RCC 7860 (cell line): ENCODE results near the gene FBRSL1.
"Not testable (repeated sequence)": the region's sequence is repeated elsewhere in the genome, so short reads cannot be mapped to it uniquely, and the experiment has no call there.

Experiments
- DNase-seq: peaks from one replicate; pipeline ENCODE4 v3.0.0-alpha.2; 2015; ENCODE audit warnings: low spot score
- FAIRE-seq: peaks from 2 replicates; lab custom pipeline; 2012; peaks lifted over from hg19 to GRCh38; lab: Jason Lieb, UNC

The FBRSL1 gene

DNA sequence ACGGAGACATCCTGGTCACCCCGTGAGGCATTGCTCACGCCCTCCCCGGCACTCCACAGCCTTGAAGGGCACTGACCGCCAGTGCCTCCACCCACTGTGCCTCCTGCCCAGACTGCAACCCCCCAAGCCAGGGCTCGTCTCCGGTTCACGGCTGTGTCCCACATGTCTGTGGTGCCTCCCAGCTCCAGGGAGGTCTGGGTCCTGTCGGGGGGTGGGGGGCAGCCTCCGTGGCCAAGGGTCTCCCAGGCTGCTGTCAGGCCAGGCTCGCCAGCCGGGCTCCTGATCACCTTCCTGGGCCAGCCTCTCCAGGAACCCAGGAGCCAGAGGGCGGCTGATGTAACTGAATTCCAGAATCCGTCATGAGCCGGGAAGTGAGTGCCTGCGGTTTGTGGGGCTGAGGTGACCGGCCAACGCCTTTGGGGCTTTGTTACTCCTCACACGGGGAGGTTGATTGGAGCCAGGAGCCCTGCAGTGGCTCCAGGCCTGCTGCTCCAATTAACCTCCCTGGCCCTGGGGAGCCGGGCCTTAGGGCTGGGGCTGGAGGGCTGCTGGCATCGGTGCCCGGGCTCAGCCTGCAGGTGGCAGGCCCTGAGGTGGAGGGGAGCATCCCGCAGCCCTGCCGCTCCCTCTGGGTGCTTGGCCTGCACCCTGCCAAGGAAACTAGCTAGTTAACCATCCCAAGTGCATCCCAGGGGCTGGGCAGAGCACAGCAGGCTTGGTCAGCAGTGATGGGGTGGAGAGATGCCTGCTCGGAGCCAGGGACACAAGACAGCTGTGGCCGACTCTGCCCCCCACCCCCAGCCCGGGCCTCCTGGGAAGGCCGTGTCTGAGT is 36.4 kb upstream of the FBRSL1 start:
- no peak for FAIRE-seq
- DNase-seq: peak; percentile 53

DNA sequence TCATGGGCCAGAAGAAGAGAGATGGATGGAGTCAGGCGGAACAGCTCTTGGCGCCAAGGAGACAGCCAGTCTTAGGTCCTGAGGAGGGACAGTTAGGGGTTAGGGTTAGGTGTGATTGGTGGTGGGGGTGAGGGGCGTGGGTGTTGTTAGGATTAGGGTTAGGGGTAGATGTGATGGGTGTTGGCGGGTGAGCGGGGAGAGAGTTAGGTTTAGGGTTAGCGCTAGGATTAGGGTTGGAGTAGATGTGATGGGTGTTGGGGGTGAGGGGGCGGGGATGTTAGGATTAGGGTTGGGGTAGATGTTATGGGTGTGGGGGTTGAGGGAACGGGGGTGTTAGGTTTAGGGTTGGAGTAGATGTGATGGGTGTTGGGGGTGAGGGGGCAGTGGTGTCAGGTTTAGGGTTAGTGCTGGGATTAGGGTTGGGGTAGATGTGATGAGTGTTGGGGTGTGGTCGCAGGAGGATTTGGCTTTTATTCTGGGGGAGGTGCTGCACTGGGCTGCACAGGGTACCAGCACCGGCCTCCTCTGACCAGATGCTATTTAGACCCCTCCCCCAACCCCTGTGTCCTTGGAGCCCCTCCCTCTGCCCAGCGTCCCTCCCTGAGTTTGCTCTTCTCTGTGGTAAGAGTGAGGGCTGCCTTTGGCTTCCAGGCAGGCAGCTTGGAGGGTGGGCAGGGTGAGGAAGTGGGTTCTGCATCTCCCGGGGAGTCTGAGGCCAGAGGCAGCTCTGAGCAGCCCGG is 35.6 kb upstream of the FBRSL1 start:
- DNase-seq (no peak), FAIRE-seq (no peak)

DNA sequence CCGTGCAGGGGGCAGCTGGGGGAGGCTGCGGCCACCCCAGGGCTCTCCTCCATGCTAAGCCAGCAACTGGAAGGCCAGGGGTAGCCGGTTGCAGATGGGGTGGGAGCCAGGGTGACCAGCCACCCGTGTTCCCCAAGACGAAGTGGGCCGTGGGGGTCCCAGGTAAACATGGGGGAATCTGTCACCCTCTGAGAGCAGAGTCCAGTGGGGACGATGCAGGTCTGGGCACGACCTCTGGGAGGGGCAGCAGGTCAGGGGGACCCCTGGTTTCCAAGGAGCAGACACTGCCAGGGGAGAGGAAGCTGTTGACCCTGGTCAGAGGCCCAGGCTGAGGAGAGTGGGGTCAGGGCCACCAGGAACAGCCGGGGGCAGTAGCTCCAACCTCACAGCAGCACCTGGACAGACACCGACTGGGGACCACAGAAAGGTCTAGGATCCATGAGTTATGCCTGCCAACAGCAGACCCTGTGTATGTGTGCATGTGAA is 35.0 kb upstream of the FBRSL1 start:
- DNase-seq (no peak), FAIRE-seq (no peak)

- FAIRE-seq: no peak
These were observed 34.4 kb upstream of the FBRSL1 start for GRCh38 chr12:132455565-132455964.

DNA sequence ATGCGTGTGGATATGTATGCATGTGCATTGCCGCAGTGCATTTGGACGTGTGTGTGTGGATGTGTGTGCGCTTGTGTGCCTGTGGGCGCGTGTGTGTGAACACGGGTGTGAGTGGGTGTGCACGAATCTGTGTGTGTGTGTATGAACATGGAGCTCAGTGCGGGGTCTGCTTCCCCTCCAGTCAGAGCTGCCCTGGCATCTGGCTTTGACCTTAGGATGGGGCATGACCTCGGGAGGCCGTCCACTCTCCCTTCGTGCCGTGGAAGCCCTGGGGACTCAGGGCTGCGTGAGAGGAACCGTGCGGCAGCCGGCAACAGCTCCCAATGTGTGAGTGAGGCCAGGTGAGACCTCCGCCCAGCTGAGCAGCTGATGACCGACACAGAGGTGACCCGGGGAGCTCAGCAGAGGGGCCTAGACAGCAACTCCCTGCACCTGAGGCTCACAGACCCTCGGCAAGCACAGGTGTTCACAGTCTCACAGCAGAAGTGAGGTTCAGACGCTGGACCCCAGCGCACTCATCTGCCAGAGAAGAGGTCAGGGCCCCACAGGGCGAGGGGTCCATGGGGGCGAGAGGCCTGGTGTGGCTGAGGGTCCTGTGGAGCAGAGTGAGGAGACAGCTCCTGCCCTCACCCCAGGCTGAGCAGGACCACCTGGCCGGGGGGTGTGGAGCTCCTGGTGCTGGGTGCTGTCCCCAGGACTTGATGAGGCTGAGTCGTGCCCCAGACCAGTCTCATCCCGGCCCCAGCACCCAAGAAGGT is 33.6 kb upstream of the FBRSL1 start:
- DNase-seq (no peak), FAIRE-seq (no peak)

More at GRCh38 chr12:132455565-132455964, 34.4 kb upstream of the FBRSL1 start:
- DNase-seq: no peak

- FAIRE-seq: no peak
These were observed 32.9 kb upstream of the FBRSL1 start for GRCh38 chr12:132456944-132457495.

DNA sequence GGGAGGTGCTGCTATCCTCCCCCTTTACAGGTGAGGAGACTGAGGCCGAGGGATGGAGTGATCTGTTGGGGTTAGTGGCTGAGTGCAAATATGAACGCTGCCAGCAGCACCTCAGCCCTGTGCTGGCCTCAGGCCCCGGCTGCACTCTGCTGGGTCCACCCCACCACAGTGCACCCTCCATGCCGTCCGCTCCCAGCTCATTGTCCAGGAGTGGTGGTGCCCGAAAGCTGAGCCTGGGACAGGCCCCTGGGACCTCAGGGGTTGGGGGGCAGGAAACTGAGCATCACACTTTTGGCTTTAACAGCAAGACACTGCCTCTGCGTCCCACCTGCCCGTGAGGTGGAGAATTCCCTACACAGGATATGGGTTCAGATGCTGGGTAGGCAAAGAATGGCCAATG is 31.5 kb upstream of the FBRSL1 start:
- no peak for FAIRE-seq
- no peak for DNase-seq

More at GRCh38 chr12:132456944-132457495, 32.9 kb upstream of the FBRSL1 start:
- no peak for DNase-seq

DNA sequence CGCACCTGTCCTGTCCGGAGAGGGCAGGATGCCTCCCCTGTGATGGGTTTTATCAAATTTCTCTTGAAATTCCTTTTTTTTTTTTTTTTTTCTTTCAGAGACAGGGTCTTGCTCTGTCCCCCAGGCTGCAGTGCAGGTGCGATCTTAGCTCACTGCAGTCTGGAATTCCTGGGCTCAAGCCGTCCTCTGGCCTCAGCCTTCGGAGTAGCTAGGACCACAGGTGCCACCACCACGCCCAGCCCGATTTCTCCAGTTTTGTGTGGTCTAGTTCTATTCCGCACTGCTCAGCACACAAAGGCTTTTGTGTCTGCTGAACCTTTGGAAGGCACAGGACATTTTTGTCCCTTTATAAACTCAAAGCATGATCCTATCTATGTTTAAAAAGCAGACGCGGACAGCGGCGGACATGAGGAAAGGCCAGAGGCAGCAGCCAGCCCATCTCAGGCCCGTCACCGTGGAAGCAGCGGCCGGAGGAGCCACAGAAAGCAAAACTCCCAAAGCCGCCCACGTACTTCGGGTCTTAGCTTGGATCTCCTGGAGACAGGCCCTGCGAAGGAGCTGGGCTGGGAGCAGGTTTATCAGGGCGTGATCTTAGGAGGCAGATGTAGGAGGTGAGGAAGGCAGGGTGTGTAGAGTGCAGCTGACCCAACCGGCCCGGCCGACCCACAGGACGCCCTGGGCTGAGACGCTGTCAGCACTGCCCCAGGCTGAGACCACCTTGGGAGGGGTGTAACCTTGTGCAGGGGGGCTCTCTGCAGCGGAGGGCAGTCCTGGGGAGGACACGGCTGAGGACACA is 30.9 kb upstream of the FBRSL1 start:
- FAIRE-seq (no peak), DNase-seq (no peak)

DNA sequence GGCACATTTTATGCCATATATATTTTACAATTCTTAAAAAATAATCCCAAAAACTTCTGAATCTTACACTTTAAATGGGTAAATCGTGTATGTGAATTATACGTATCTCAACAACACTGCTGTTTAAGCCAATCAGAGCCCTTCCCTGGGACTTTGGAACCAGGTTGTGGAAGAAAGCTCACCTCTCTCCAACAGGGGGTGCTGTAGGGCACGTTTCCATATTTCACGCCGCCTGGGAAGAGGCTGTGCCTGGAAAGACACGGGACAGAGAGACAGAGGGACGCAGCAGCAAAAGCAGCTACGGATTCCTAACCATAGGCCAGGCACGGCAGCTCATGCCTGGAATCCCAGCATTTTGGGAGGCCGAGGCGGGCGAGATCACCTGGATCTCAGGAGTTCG is 29.4 kb upstream of the FBRSL1 start:
- no peak for FAIRE-seq

GRCh38 chr12:132461526-132461925 is 28.4 kb upstream of the FBRSL1 start:
- FAIRE-seq (no peak), DNase-seq (no peak)

More for the DNA sequence above, 29.4 kb upstream of the FBRSL1 start:
- no peak for DNase-seq

DNA sequence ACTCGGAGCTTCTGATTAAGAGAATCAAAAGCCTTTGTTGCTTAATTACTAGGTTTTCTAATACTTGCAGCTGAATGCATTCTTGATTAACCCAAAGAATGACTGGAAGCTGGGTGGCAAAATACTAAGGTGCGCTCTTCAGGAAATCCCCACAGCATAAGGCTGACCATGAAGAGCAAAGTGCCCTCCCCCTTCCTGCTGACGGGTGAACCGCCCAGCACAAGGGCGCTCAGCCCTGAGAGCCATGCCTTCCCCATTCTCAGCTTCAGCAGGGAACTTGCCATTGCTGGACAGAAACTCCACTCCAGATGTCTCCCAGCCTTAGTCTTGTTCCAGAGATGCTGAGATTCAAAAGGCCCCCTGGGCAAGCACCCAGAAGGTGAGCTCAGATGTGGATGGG is 27.2 kb upstream of the FBRSL1 start:
- DNase-seq (no peak), FAIRE-seq (no peak)

DNA sequence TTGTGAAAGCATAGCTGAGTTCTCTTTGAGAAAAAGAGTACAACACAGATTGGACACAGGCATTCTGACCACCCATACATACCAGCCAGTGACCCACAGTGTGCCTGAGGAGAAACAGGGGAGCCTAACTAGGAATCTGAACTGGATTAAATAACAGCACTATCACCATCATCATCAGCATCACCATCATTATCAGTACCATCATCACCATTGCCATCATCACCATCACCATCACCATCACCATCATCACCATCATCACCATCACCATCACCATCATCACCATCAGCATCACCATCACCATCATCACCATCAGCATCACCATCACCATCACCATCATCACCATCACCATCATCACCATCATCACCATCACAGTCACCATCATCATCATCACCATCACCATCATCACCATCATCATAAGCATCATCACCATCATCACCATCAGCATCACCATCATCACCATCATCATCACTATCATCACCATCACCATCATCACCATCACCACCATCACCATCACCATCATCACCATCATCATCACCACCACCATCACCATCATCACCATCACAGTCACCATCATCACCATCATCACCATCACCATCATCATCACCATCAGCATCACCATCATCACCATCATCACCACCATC is 26.5 kb upstream of the FBRSL1 start:
- DNase-seq, FAIRE-seq: not testable (repeated sequence)

DNA sequence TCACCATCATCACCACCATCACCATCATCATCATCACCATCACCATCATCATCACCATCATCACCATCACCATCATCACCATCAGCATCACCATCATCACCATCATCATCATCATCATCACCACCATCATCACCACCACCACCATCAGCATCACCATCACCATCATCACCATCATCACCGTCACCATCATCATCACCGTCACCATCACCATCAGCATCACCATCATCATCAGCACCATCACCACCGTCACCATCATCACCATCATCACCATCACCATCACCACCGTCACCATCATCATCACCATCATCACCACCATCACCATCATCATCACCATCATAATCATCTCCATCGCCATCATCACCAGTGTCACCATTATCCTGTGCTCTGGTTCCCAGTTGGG is 25.6 kb upstream of the FBRSL1 start:
- DNase-seq, FAIRE-seq: not testable (repeated sequence)

DNA sequence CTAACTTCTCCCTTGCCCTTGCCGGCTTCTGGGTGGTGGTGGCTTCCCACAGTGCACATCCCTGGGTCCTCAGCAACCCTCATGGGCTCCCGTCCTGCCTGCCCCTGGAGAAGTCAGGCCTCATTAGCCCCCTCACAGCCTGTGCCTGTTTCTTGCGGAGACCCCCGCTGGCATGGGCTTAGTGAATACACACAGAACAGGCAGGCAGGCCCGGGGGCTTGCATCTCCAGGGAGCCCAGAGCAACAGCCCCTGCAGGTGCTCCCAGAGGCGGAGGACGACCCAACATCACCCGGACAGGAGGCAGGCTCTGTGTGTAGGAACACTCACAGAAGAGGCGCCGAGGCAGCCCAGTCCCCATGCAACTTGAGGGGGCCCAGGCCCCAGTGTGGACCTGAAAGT is 25.1 kb upstream of the FBRSL1 start:
- FAIRE-seq (no peak), DNase-seq (no peak)

- DNase-seq: peak; percentile 11
- no peak for FAIRE-seq
These were observed 24.4 kb upstream of the FBRSL1 start for GRCh38 chr12:132465269-132466190.

DNA sequence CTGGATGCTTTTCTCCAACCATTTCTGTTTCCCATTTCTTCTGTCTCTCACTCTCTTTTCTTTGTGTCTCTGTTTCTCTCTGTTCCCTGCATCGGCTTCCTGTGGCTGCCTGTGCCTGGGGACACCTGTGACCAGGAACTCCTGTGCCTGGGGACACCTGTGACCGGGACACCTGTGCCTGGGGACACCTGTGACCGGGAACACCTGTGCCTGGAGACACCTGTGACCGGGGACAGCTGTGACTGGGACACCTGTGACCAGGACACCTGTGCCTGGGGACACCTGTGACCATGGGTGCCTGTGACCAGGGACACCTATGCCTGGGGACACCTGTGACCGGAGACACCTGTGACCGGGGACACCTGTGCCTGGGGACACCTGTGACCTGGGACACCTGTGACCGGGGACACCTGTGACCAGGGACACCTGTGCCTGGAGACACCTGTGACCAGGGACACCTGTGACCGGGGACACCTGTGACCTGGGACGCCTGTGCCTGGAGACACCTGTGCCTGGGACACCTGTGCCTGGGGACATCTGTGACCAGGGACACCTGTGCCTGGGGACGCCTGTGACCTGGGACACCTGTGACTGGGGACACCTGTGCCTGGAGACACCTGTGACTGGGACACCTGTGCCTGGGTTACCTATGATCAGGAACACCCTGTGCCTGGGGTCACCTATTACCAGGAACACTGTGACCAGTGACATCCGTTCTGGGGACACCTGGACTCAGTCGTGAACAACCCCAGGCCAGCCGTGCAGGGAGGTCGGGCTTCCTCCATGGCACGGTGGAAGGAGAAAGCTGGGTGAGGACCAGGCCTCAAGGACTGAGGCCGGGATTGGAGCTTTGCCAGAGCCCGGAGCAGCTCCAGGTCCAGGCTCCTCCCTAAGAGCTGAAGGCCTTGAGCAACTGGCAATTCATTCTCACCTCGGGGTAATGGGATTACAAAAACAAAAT is 23.4 kb upstream of the FBRSL1 start:
- DNase-seq: no peak

DNA sequence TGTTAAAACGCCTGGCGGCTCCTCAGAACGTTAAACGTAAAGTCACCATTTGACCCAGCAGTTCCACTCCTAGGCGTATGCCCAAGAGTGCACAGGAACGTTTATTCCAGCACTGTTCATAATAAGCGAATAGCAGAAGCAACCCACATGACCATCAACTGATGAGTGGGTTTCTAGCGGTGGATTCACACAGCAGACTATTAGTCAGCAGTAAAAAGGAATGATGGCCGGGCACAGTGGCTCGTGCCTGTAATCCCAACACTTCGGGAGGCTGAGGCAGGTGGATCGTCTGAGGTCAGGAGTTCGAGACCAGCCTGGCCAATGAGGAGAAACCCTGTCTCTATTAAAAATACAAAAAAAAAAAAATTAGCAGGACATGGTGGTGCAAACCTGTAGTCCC is 22.4 kb upstream of the FBRSL1 start:
- no peak for DNase-seq
- no peak for FAIRE-seq

More for the DNA sequence above, 23.4 kb upstream of the FBRSL1 start:
- FAIRE-seq: no peak
